Natural killer cell (primary cell): ENCODE data around the gene NSMCE3. TPM values are rescaled to one million over a fixed set of nuclear protein-coding genes. Genes with fewer than 3 reads are reported as not detected.

Experiments
- ATAC-seq, 3 donors: fragments of 150-1000 bp in 2 of 3; fragments of 200-7000 bp in 1 of 3; cut with Tn5 transposase; 1 replicate in 1 of 3; 2 replicates in 2 of 3; pipeline ENCODE4 v1.10.0; 2021; ENCODE audit warnings: mild to moderate bottlenecking in 2 of 3, moderate library complexity in 2 of 3
- DNase-seq, 2 donors: peaks; one replicate each; pipeline versions ENCODE4 v3.0.0 to v3.0.0-alpha.2; 2013 to 2021; ENCODE audit warnings: mixed read lengths in 1 of 2
- H3K27ac ChIP-seq: one replicate; pipeline ENCODE4 v1.5.1; 2013; ENCODE audit warnings: mild to moderate bottlenecking, low read length
- H3K27me3 ChIP-seq: one replicate; pipeline ENCODE4 v1.6.1; 2013; ENCODE audit warnings: low read length; ENCODE audit not compliant: control insufficient read depth, insufficient read depth
- H3K36me3 ChIP-seq: one replicate; pipeline ENCODE4 v1.6.1; 2013; ENCODE audit warnings: low read length; ENCODE audit not compliant: control insufficient read depth, insufficient read depth
- H3K4me1 ChIP-seq: one replicate; pipeline ENCODE4 v1.6.1; 2013; ENCODE audit warnings: low read length; ENCODE audit not compliant: control insufficient read depth, insufficient read depth
- H3K4me3 ChIP-seq: one replicate; pipeline ENCODE4 v1.5.1; 2013; ENCODE audit warnings: low read length
- H3K9me3 ChIP-seq: one replicate; pipeline ENCODE4 v1.6.1; 2013; ENCODE audit warnings: low read length; ENCODE audit not compliant: control insufficient read depth, insufficient read depth
- H3K27ac Mint-ChIP-seq, 2 donors: one replicate each; pipeline ENCODE4 v1.8.0; 2022; ENCODE audit warnings: mild to moderate bottlenecking in 2 of 2, mixed read lengths in 2 of 2, moderate library complexity in 1 of 2
- H3K27me3 Mint-ChIP-seq, 2 donors: one replicate each; pipeline ENCODE4 v1.8.0; 2022; ENCODE audit warnings: low read depth in 2 of 2, mixed read lengths in 2 of 2
- H3K36me3 Mint-ChIP-seq: one replicate; pipeline ENCODE4 v1.8.0; 2022; ENCODE audit warnings: mixed read lengths
- H3K4me1 Mint-ChIP-seq, 2 donors: one replicate each; pipeline ENCODE4 v1.8.0; 2022; ENCODE audit warnings: mixed read lengths in 2 of 2
- H3K4me3 Mint-ChIP-seq: one replicate; pipeline ENCODE4 v1.8.0; 2022; ENCODE audit warnings: mild to moderate bottlenecking, moderate library complexity, mixed read lengths
- H3K9me3 Mint-ChIP-seq, 2 donors: one replicate each; pipeline ENCODE4 v1.8.0; 2022; ENCODE audit warnings: mixed read lengths in 2 of 2
- WGBS: methylation state at CpG from one replicate; pipeline ENCODE4 v1.1.7; 2013; ENCODE audit warnings: missing lambda C conversion rate; ENCODE audit not compliant: insufficient coverage; 5-methylcytosine and 5-hydroxymethylcytosine counted together
- intact Hi-C: fragments of 100-400 bp; cut with micrococcal nuclease; formaldehyde crosslinking; loops from one replicate; pipeline ENCODE4 v1.14.2; 2022
- total RNA-seq, 4 donors: library from RNA; stranded (reverse); fragments of 120-200 nt in 1 of 4; gene quantifications; one replicate each; pipeline versions ENCODE4 v1.2.3 to v1.2.4, GENCODE V29; 2013 to 2022
- TF ChIP-seq, protein P1 (sequence below): fragments of 200-600 bp; IDR thresholded peaks from one replicate; pipeline ENCODE4 v1.8.0; 2022; ENCODE audit warnings: antibody characterized with exemption

NSMCE3 gene
- total RNA-seq, 3 donors from 2014 or later (not counting 1 experiment from before 2014, with no cell fraction given): 20.6 to 28.0 (median 22.0) TPM

DNA sequence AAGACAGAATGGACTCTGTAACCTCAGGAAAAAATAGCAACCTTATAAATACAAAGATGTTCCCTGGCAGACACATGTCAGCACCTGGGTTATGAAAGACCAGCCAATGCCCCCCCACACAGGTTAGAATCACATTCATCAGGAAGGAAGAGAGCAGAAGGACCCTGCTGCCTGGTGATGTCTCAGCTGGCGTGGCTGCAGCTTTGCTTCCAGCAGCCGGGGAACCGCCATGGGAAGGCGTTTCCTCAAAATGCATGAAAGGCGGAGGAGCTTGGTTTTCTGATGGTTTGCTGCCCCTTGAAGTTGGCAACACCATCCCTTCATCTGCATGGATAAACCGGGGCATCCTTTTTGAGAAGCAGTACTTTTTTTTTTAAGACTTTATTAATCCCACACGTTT, 10.9 kb upstream of the NSMCE3 start:
- Histone ChIP-seq H3K4me1 (no peaks in the 10 kb centered on the region), H3K36me3 (no peaks in the 10 kb centered on the region), H3K27me3 (peaks cover 5% of the 10 kb centered on the region), H3K27ac (no peak overlapping the region), H3K4me3 (no peak overlapping the region), H3K9me3 (no peaks in the 10 kb centered on the region)
- H3K4me3 Mint-ChIP-seq: no peak overlapping the region
- no peaks in the 10 kb centered on the region for H3K4me1 Mint-ChIP-seq
- no peak for DNase-seq
- TF ChIP-seq, protein P1, sequence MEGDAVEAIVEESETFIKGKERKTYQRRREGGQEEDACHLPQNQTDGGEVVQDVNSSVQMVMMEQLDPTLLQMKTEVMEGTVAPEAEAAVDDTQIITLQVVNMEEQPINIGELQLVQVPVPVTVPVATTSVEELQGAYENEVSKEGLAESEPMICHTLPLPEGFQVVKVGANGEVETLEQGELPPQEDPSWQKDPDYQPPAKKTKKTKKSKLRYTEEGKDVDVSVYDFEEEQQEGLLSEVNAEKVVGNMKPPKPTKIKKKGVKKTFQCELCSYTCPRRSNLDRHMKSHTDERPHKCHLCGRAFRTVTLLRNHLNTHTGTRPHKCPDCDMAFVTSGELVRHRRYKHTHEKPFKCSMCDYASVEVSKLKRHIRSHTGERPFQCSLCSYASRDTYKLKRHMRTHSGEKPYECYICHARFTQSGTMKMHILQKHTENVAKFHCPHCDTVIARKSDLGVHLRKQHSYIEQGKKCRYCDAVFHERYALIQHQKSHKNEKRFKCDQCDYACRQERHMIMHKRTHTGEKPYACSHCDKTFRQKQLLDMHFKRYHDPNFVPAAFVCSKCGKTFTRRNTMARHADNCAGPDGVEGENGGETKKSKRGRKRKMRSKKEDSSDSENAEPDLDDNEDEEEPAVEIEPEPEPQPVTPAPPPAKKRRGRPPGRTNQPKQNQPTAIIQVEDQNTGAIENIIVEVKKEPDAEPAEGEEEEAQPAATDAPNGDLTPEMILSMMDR: no peak
- H3K27ac Mint-ChIP-seq: no peak overlapping the region
- intact Hi-C loops: no loop called here
- H3K36me3 Mint-ChIP-seq: no peaks in the 10 kb centered on the region
- 72% methylated on average over 6 of the region's 7 CpGs for WGBS
- no peaks in the 10 kb centered on the region for H3K9me3 Mint-ChIP-seq
- ATAC-seq: no peak
- peaks cover 31 to 56% of the 10 kb centered on the region in 2 donors for H3K27me3 Mint-ChIP-seq

DNA sequence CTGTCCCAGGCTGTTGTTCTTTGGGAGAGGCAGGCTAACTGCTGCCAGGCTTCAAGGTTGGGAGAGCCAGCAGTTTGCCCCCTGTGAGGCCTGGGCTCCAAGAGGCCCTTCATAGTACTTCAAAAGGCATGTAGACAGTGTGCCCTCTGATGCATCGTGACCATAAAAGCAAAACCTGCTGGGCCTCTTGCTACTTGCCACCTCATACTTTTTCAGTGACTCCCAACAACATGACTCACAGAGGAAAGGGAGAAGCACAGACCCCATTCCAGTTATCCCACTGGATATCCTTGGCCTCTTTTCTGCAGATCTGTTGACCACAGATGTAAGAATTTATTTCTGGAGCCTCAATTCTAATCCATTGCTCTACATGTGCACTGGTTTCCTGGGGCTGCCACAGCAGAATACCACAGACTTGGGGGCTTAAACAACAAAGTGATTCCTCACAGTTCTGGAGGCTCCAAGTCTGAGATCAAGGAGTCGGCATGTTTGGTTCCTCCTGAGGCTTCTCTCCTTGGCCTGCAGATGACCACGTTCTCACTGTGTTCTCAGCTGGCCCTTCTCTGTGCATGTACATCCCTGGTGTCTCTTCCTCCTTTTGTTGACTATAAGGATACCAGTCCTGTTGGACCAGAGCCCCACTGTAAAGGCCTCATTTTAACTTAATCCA, 8.9 kb upstream of the NSMCE3 start:
- no peak for DNase-seq
- 85% methylated on average over 3 of the region's 3 CpGs for WGBS
- H3K4me1 Mint-ChIP-seq: no peaks in the 10 kb centered on the region
- H3K36me3 ChIP-seq: no peaks in the 10 kb centered on the region
- H3K9me3 Mint-ChIP-seq: no peaks in the 10 kb centered on the region
- H3K9me3 ChIP-seq: no peaks in the 10 kb centered on the region
- no peaks in the 10 kb centered on the region for H3K4me1 ChIP-seq
- TF ChIP-seq, protein P1: no peak
- H3K27me3 ChIP-seq: peaks cover 5% of the 10 kb centered on the region
- H3K36me3 Mint-ChIP-seq: no peaks in the 10 kb centered on the region
- no peak overlapping the region for H3K4me3 Mint-ChIP-seq
- ATAC-seq: no peak
- H3K27ac Mint-ChIP-seq: no peak overlapping the region
- intact Hi-C loops: no loop called here
- peaks cover 16 to 37% of the 10 kb centered on the region in 2 donors for H3K27me3 Mint-ChIP-seq
- H3K4me3 ChIP-seq: no peak overlapping the region
- no peak overlapping the region for H3K27ac ChIP-seq

DNA sequence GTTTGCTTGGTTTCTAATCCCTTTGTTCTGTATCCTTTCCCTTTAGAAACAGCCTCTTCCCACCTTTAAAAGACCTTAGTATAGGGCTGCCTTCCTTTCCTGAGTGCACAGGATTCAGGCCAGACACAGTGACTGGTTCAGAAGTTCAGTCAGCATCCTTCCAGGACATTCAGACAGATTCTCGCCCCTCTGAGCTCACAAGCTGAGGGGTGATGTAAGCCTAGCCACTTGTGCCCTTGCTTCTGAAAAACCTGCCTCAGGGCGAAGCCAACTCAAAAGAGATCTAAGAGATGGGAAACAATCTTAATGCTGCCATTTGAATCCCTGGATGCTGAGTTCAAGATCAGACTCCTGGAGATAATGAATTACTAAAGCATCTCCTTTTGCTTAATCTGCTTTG, 6.7 kb upstream of the NSMCE3 start:
- Mint-ChIP-seq H3K4me3 (no peak overlapping the region), H3K4me1 (no peaks in the 10 kb centered on the region), H3K27ac (no peak overlapping the region), H3K36me3 (no peaks in the 10 kb centered on the region), H3K9me3 (no peaks in the 10 kb centered on the region), H3K27me3 (peaks cover 10 to 18% of the 10 kb centered on the region in 2 donors)
- intact Hi-C loops: no loop called here
- Histone ChIP-seq H3K27me3 (peaks cover 5% of the 10 kb centered on the region), H3K27ac (no peak overlapping the region), H3K36me3 (no peaks in the 10 kb centered on the region), H3K9me3 (no peaks in the 10 kb centered on the region), H3K4me3 (no peak overlapping the region), H3K4me1 (no peaks in the 10 kb centered on the region)
- no peak for ATAC-seq
- TF ChIP-seq, protein P1: no peak
- WGBS: 95% methylated on average over 2 of the region's 2 CpGs
- no peak for DNase-seq

DNA sequence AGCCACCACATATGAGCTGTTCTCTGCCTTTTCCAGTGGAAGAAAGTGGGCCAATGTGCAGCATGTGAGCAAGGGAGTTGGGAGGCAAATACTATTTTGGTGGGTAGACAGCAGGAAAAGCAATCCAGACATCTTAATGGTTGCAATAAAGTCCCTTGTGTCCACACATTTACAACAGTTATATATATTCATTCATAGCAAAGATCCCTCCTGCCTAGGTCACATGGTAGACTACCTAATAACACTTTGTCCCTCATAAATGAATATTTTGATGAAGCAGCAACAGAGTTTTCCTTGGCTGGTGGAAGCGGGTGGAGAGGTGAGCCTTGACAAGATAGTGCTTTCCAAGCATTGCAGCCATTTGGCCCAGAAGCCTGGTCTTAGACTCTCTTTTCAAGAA, 6.2 kb upstream of the NSMCE3 start:
- intact Hi-C loops: no loop called here
- H3K27me3 ChIP-seq: peaks cover 5% of the 10 kb centered on the region

More for the DNA sequence above, 6.2 kb upstream of the NSMCE3 start:
- no peaks in the 10 kb centered on the region for H3K4me1 Mint-ChIP-seq
- Histone ChIP-seq H3K36me3 (no peaks in the 10 kb centered on the region), H3K27ac (no peak overlapping the region), H3K4me1 (no peaks in the 10 kb centered on the region), H3K9me3 (no peaks in the 10 kb centered on the region), H3K4me3 (no peak overlapping the region)
- no peak for DNase-seq
- H3K36me3 Mint-ChIP-seq: no peaks in the 10 kb centered on the region
- TF ChIP-seq, protein P1: no peak
- ATAC-seq: no peak
- H3K27ac Mint-ChIP-seq: no peak overlapping the region
- WGBS: 93% methylated on average over 1 of the region's 1 CpG
- no peaks in the 10 kb centered on the region for H3K9me3 Mint-ChIP-seq
- peaks cover 10 to 18% of the 10 kb centered on the region in 2 donors for H3K27me3 Mint-ChIP-seq
- no peak overlapping the region for H3K4me3 Mint-ChIP-seq
